PFSK-1 (cell line): ENCODE data around the gene SLC22A23.

Experiments
- FOXP2 ChIP-seq: optimal IDR thresholded peaks from 2 replicates; pipeline ENCODE3; 2011; ENCODE audit warnings: borderline replicate concordance, control low read depth, inconsistent platforms; ENCODE audit not compliant: insufficient read depth; ENCODE audit errors: extremely low read length, extremely low read depth
- POLR2AphosphoS5 ChIP-seq: IDR thresholded peaks from 2 replicates; pipeline ENCODE4 v1.6.1; 2012; ENCODE audit warnings: low read depth, mild to moderate bottlenecking, control low read depth, low read length, moderate library complexity
- REST ChIP-seq, 2 experiments: IDR thresholded peaks; 2 replicates each; pipeline versions ENCODE4 v1.6.1 to v1.8.0; 2011 to 2012; ENCODE audit warnings: low read depth in 2 of 2, low read length in 2 of 2, control low read depth in 1 of 2, inconsistent platforms in 1 of 2, mild to moderate bottlenecking in 1 of 2, moderate library complexity in 1 of 2; ENCODE audit not compliant: insufficient read depth in 1 of 2
- SIN3A ChIP-seq: IDR thresholded peaks from 2 replicates; pipeline ENCODE4 v1.6.1; 2012; ENCODE audit warnings: mild to moderate bottlenecking, low read length, moderate library complexity, borderline replicate concordance; ENCODE audit not compliant: insufficient read depth
- TAF1 ChIP-seq: IDR thresholded peaks from 2 replicates; pipeline ENCODE4 v1.6.1; 2012; ENCODE audit warnings: low read length, control low read depth, borderline replicate concordance; ENCODE audit not compliant: insufficient read depth

SLC22A23 gene

GRCh38 chr6:3397229-3398164 is 59.4 kb downstream of the SLC22A23 start:
- TF ChIP-seq POLR2AphosphoS5 (no peak), FOXP2 (no peak), REST (IDR thresholded peaks at IDR 0.05; ENCODE audit: insufficient read depth in 1 of 2, low read depth in 2 of 2, low read length in 2 of 2) (no peak), SIN3A (no peak), TAF1 (no peak)

GRCh38 chr6:3396503-3397180 is 60.2 kb downstream of the SLC22A23 start:
- TF ChIP-seq POLR2AphosphoS5 (no peak), REST (IDR thresholded peaks at IDR 0.05; ENCODE audit: insufficient read depth in 1 of 2, low read depth in 2 of 2, low read length in 2 of 2) (no peak), SIN3A (no peak), TAF1 (no peak), FOXP2 (no peak)

- TF ChIP-seq TAF1 (no peak), REST (IDR thresholded peaks at IDR 0.05; ENCODE audit: insufficient read depth in 1 of 2, low read depth in 2 of 2, low read length in 2 of 2) (no peak), SIN3A (no peak), POLR2AphosphoS5 (no peak), FOXP2 (no peak)
Measured at GRCh38 chr6:3394671-3395070, 62.2 kb downstream of the SLC22A23 start.

DNA sequence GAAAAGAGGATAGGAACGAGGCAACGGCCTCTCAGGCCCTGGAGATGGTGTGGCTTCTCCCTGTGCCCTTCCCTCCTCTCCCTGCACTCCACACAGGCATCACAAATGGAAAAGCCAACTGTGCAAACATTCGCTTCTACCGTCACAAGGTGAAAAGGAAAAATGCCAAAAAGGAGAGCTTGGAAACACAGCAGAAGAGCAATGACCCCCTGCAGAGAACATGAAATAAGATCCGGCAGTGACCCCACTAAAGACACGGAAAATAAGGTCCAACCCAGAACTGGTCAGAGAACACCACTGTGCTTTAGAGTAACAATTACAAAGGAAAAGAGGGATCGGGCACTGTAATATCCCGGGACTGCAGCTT is 63.0 kb downstream of the SLC22A23 start:
- TF ChIP-seq SIN3A (no peak), REST (IDR thresholded peaks at IDR 0.05; ENCODE audit: insufficient read depth in 1 of 2, low read depth in 2 of 2, low read length in 2 of 2) (no peak), POLR2AphosphoS5 (no peak), FOXP2 (no peak), TAF1 (no peak)
